Measurements from ENCODE around the gene CHCHD5. TPM values are rescaled to one million over a fixed set of nuclear protein-coding genes. Genes with fewer than 3 reads are reported as not detected.
"Not testable (repeated sequence)": the region's sequence is repeated elsewhere in the genome, so short reads cannot be mapped to it uniquely, and the experiment has no call there.

CHCHD5 gene, protein sequence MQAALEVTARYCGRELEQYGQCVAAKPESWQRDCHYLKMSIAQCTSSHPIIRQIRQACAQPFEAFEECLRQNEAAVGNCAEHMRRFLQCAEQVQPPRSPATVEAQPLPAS
- 11.5 and 16.9 TPM in 2 replicates for total RNA-seq (2014; rRNA removed; shearing (Covaris generic))

- peak; percentile 97 for DNase-seq (ENCODE audit: low read depth)
Observed at GRCh38 chr2:112584134-112584890, at the start of gene CHCHD5. TSS of gene CHCHD5 (plus strand) at chr2:112584609. CDS start at chr2:112584648, 39 bp downstream.

DNA sequence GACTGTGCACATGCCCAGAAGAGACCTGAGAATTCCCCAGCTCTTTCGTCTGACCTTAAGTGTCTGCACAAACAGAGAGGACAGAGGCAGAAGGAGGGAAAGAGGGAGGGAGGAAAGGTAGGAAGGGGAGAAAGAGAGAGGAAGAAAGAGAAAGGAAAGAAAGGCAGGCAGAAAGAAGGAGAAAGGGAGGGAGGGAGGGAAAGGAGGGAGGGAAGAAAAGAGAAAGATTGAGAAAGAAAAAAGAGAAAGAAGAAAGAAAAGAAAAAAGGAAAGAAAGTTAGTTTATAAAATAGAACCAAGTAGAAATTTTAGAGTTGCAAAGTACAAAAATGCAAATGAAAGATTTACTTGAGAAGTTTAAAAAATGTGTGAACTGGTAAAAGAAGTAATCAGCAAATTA, 49.6 kb upstream of the CHCHD5 start:
- no peak for DNase-seq (ENCODE audit: low read depth)

- DNase-seq (ENCODE audit: low read depth), result not testable (repeated sequence)
Observed at GRCh38 chr2:112536665-112537064, 47.7 kb upstream of the CHCHD5 start.

DNA sequence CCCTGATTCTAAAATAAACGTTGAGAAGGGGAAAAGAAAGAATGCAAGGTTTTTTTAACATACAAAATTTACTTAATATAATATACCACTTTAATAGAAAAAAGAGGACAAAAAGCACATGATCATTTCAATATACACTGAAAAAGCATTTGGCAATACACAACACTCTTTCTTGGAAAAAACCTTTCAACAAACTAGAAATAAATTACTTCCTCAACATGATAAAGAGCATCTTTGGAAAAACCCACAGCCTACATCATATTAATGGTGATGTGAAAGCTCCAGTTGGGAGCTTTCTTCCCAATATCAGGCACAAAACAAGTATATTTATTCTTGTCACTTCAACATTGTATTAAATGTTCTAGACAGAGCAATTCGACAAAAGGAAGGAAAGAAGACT, 45.1 kb upstream of the CHCHD5 start:
- no peak for DNase-seq (ENCODE audit: low read depth)

GRCh38 chr2:112540906-112541305, 43.5 kb upstream of the CHCHD5 start:
- DNase-seq (ENCODE audit: low read depth), result no peak

DNA sequence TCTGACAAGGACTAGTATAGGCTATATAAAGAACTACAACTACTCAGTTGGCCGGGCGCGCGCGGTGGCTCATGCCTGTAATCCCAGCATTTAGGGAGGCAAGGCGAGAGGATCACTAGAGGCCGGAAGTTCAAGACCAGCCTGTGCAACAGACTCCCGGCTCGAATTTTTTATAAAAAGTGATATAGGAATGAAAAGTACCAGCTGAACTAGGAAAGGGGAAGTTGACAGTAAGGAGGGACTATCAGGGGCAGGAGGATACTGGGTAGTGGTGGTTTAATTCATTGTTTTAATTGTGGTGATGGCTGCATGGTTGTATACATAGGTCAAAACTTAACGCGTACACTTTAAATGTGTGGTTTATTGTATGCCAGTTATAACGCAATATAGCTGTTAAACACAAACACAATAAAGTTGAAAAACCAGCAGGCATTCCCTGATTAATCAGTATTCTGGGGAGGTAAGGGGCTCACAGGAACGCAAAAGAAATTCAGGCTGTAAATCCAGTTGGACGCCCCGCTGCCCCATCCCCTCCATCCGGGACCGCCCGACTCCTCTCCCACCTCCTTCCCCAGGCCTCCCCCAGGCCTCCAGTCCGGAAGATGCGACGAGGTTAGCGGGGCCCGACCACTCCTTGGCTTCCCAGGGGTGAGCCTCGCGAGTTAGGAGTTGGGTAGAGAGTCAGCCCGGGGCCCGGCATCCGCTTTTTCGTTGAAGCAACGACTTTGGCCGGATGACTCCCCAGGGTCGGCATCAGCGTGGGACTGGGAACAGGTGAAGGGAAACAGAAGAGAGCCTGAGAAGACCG, 42.9 kb upstream of the CHCHD5 start:
- DNase-seq (ENCODE audit: low read depth), result peak; percentile 0

- peak; percentile 87 for DNase-seq (ENCODE audit: low read depth)
Observed at GRCh38 chr2:112542123-112542983, 42.1 kb upstream of the CHCHD5 start, which contains the start of gene POLR1B. TSS of gene POLR1B (plus strand) at chr2:112542465. CDS start at chr2:112542495, 30 bp downstream.

- DNase-seq (ENCODE audit: low read depth), result peak; percentile 50
Observed at GRCh38 chr2:112542984-112543661, 41.3 kb upstream of the CHCHD5 start.

GRCh38 chr2:112547333-112547732, 37.1 kb upstream of the CHCHD5 start:
- no peak for DNase-seq (ENCODE audit: low read depth)

GRCh38 chr2:112548980-112549379, 35.4 kb upstream of the CHCHD5 start:
- DNase-seq (ENCODE audit: low read depth), result no peak

DNA sequence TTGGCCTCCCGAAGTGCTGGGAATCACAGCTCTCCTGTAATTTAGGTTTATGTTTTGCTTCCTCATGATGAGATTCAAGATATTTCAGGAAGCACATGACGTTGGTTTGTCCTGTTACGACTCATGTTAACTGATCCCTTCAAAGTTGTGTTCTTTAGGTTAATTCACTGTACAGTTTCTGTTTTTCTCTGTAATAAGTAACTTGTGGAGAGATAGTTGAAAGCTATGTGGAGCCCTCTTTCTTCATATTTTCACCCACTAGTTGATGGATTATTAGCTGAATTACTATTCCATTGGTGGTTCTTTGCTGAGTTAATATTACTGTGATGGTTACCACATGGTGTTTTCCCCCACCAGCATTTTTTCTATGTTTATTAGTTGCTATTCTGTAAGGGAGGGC, 18.3 kb upstream of the CHCHD5 start:
- DNase-seq (ENCODE audit: low read depth), result no peak

- not testable (repeated sequence) for DNase-seq (ENCODE audit: low read depth)
Observed at GRCh38 chr2:112566508-112566907, 17.9 kb upstream of the CHCHD5 start.

DNA sequence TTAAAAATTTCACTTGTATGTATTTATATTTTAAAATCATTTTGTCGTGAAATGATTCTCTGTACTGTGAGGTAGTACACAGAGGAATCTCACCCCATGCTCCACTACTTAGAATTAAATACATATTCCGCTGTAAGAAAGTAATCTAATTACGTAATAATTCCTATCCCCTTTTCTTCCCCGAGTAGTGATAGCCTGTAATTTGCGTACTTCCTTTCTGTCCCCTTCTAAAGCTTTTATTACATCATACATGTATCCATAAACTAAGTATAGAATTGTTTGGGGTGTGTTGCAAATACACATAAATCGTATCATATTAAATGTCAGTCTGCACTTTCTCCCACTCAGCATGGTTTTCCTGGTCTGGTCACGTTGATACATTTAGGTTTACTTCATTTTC, 12.4 kb upstream of the CHCHD5 start:
- DNase-seq (ENCODE audit: low read depth), result no peak

- peak; percentile 18 for DNase-seq (ENCODE audit: low read depth)
Observed at GRCh38 chr2:112577756-112578155, 6.7 kb upstream of the CHCHD5 start.

DNA sequence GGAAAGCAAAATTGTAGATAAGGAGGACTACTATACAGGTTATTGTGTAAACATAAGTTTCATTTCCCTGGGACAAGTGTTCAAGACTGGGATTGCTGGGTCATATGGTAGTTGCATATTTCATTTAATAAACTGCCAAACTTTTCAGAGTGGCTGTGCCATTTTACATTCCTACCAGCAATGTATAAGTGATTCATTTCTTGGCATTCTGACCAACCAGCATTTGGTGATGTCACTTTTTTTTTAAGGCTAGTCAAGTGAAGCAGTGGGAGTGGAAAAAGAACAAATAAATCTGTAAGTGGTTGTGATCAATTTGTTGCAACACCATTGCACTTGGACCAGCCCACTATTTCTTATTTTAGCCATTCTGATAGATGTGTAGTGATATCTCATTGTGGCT, 5.2 kb upstream of the CHCHD5 start:
- DNase-seq (ENCODE audit: low read depth), result peak; percentile 84

DNA sequence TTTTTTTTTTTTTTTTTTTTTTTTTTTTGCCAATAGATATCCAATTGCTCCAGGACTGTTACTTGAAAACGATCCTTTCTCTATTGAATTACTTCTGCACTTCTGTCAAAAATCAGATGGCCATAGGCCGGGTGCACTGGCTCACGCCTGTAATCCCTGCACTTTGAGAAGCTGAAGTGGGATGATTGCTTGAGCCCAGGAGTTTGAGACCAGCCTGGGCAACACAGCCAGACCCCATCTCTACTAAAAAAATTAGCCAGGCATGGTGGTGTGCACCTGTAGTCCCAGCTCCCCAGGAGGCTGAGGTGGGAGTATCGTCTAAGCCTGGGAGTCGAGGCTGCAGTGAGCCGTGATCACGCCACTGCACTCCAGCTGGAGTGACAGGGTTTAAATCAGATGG, 4.3 kb upstream of the CHCHD5 start:
- no peak for DNase-seq (ENCODE audit: low read depth)

GRCh38 chr2:112582314-112582746, 2.1 kb upstream of the CHCHD5 start:
- DNase-seq (ENCODE audit: low read depth), result peak; percentile 70

DNA sequence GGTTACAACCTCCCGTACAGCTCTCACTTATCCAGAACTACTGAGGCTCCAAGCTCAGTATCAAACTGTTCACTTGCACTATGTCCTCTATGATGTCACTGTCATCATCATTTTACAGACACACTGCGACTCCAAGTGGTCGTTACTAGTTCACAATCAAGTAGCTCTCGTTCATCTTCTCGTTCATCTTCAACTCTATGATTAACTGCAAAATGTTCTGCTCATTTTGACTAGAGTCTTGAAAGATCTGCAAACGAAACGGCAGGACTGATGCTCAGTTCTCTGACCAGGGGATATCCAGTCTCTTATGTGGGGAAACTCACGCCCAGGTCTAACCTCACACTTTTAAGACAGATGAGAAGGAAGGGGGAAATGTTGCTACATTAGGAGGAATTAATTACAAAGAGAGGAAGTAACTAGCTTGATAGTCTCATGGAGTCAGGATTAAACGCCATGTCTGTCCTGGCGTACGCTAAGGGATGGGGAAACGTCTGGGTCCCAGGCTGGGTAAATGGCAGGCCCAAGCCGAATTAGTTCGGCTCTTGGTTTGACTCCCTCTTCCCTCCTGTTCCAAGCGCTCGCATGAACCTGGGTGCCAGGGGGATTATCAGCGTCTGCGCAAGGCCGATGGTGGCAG, 794 bp upstream of the CHCHD5 start:
- DNase-seq (ENCODE audit: low read depth), result peak; percentile 64

- DNase-seq (ENCODE audit: low read depth), result no peak
Observed at GRCh38 chr2:112584891-112585250, 462 bp downstream of the CHCHD5 start.

DNA sequence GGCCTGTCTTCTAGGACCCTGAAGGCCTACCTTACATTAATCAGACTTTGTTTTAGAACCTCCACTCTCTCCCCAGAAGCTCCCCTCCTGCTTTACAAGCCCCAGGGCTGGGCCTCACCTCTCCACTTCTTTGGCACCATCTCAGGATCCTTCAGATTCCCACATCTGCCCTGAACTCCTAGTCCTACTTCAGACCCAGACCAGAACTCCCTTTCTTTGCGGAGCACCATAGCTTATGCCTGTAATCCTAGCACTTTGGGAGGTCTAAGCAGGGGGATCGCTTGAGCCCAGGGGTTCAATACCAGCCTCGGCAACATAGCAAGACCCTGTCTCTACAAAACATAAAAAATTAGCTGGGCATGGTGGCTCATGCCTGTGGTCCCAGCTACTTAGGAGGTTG, 991 bp downstream of the CHCHD5 start:
- DNase-seq (ENCODE audit: low read depth), result no peak

Measured in M059J (cell line).